Keratinocyte (primary cell): ENCODE data around the gene SREBF1. TPM values are rescaled to one million over a fixed set of nuclear protein-coding genes. Genes with fewer than 3 reads are reported as not detected.

ENCODE experiments used
- DNase-seq: peaks from one replicate; pipeline ENCODE4 v3.0.0-alpha.2; 2011; ENCODE audit warnings: low read depth, missing footprints, low spot score
- FAIRE-seq: peaks from 2 replicates; lab custom pipeline; 2011; peaks lifted over from hg19 to GRCh38; lab: Jason Lieb, UNC
- H2AFZ ChIP-seq: 2 replicates; pipeline ENCODE4 v1.6.0; 2012; ENCODE audit warnings: low read length, control low read depth, inconsistent platforms; ENCODE audit not compliant: control insufficient read depth
- H3K27ac ChIP-seq: 2 replicates; pipeline ENCODE4 v1.5.1; 2011; ENCODE audit warnings: low read length; ENCODE audit not compliant: control insufficient read depth, insufficient read depth
- H3K27me3 ChIP-seq: 3 replicates; pipeline ENCODE4 v1.6.0; 2011; ENCODE audit warnings: low read length; ENCODE audit not compliant: control insufficient read depth, insufficient read depth; ENCODE audit errors: extremely low read depth
- H3K36me3 ChIP-seq, 2 experiments: 2 replicates in 1 of 2; 3 replicates in 1 of 2; pipeline ENCODE4 v1.5.1; 2011; ENCODE audit warnings: low read length in 2 of 2, mild to moderate bottlenecking in 1 of 2; ENCODE audit not compliant: control insufficient read depth in 2 of 2, insufficient read depth in 2 of 2; ENCODE audit errors: extremely low read depth in 1 of 2
- H3K4me1 ChIP-seq: 3 replicates; pipeline ENCODE4 v1.5.1; 2011; ENCODE audit warnings: low read length; ENCODE audit not compliant: control insufficient read depth, insufficient read depth; ENCODE audit errors: extremely low read depth
- H3K4me2 ChIP-seq: 3 replicates; pipeline ENCODE4 v1.6.0; 2011; ENCODE audit warnings: low read depth, low read length; ENCODE audit not compliant: control insufficient read depth, insufficient read depth; ENCODE audit errors: extremely low read depth
- H3K4me3 ChIP-seq, 3 experiments: fragments of 200-600 bp in 1 of 3; sonication (generic) in 1 of 3; 2 replicates in 2 of 3; 3 replicates in 1 of 3; pipeline ENCODE4 v1.5.1; 2011 to 2016; ENCODE audit warnings: low read length in 3 of 3, mild to moderate bottlenecking in 3 of 3, control low read depth in 2 of 3, inconsistent platforms in 1 of 3, low read depth in 1 of 3, mixed read lengths in 1 of 3, mixed run types in 1 of 3, moderate library complexity in 1 of 3; ENCODE audit not compliant: control insufficient read depth in 2 of 3, insufficient read depth in 2 of 3; ENCODE audit errors: extremely low read depth in 1 of 3
- H3K79me2 ChIP-seq: 2 replicates; pipeline ENCODE4 v1.6.0; 2012; ENCODE audit warnings: low read length; ENCODE audit not compliant: control insufficient read depth, insufficient read depth
- H3K9ac ChIP-seq: 3 replicates; pipeline ENCODE4 v1.6.0; 2011; ENCODE audit warnings: low read length; ENCODE audit not compliant: control insufficient read depth, insufficient read depth; ENCODE audit errors: extremely low read depth
- H3K9me1 ChIP-seq: 3 replicates; pipeline ENCODE4 v1.6.0; 2011; ENCODE audit warnings: low read length; ENCODE audit not compliant: control insufficient read depth, insufficient read depth; ENCODE audit errors: extremely low read depth
- H3K9me3 ChIP-seq: 2 replicates; pipeline ENCODE4 v1.5.1; 2012; ENCODE audit warnings: low read depth, low read length; ENCODE audit not compliant: control insufficient read depth
- H4K20me1 ChIP-seq: 3 replicates; pipeline ENCODE4 v1.6.0; 2011; ENCODE audit warnings: low read length; ENCODE audit not compliant: control insufficient read depth, insufficient read depth; ENCODE audit errors: extremely low read depth
- EZH2 ChIP-seq: IDR thresholded peaks from one replicate; pipeline ENCODE4 v1.6.1; 2012; ENCODE audit warnings: inconsistent platforms, mild to moderate bottlenecking, low read length, moderate library complexity
- dilution Hi-C: fragments of 300-500 bp; cut with MboI; formaldehyde crosslinking; loops from one replicate; pipeline ENCODE4 v1.7.0; 2020; ENCODE audit warnings: low sequenced_read_pairs; ENCODE audit not compliant: extremely low pct_ligation_motif_present
- polyA plus RNA-seq, 5 experiments: library from polyadenylated mRNA; depleted of rRNA in 3 of 5; stranded (reverse) in 3 of 5; stranded (forward) in 1 of 5; unstranded in 1 of 5; fragments of >200 nt; gene quantifications; 1 replicate in 1 of 5; 2 replicates in 3 of 5; 3 replicates in 1 of 5; pipeline versions ENCODE4 v1.2.1 to v1.2.3, GENCODE V29; 2011 to 2012; ENCODE audit warnings: missing spikeins in 2 of 5, low read depth in 1 of 5, low replicate concordance in 1 of 5
- TF ChIP-seq, protein P1 (sequence below), 3 experiments: IDR thresholded peaks in 1 of 3; conservative IDR thresholded peaks in 1 of 3; optimal IDR thresholded peaks in 1 of 3; 2 replicates in 2 of 3; 3 replicates in 1 of 3; pipeline versions ENCODE3 to v1.5.1; 2011; ENCODE audit warnings: low read length in 3 of 3, mild to moderate bottlenecking in 3 of 3, moderate library complexity in 2 of 3, control low read depth in 1 of 3, inconsistent platforms in 1 of 3; ENCODE audit not compliant: insufficient read depth in 2 of 3; ENCODE audit errors: extremely low read depth in 1 of 3

Gene SREBF1
- polyA plus RNA-seq, 1 donor (not counting 4 experiments of a cell fraction or from before 2014, with no cell fraction given), result 51.7 TPM

DNA sequence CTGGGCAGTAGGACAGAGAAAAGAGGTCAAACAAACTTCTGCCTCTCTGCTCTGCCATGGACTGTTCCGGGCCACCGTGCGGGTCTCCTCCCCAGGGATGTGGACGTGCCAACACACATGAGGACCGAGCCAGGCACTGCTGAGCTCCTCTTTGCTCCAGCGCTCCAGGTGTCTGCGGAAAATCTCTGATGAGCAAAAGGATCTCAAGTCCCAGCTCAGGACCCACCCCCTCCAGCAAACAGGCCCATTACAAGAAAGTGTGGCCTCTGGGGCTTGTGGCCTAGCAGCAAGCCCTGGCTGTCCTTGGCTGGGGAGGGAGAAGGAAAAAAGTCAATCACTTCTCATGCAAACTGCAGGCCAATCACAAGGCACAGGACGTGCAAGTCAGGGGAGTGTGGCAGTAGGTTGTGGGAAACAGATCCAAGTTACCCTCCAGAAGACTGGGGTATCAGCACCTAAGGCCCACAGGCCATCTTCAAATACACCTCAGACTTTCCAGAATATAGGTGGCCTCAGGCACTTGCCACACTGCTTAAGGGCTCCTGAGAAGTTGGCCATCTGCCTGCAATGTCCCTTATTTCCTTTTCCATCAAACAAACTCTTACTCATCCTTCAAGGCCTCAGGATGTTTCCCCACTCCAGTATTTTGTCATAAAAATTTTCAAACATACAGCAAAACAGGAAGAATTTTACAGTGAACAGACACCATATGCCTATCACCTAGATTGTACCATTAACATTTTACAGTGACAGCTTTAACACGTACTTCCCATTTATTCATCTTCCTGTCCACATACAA lies 36.0 kb upstream of the SREBF1 start:
- Histone ChIP-seq H4K20me1 (no peaks in the 10 kb centered on the region), H3K9me3 (no peaks in the 10 kb centered on the region), H3K79me2 (no peaks in the 10 kb centered on the region), H3K36me3 (peaks cover 28 to 34% of the 10 kb centered on the region in 2 experiments), H3K4me1 (peaks cover 19% of the 10 kb centered on the region), H3K9ac (no peak overlapping the region), H3K27ac (no peak overlapping the region), H3K27me3 (no peaks in the 10 kb centered on the region), H3K9me1 (no peaks in the 10 kb centered on the region), H2AFZ (no peak overlapping the region), H3K4me3 (no peak overlapping the region), H3K4me2 (no peak overlapping the region)
- FAIRE-seq, result peak; percentile 39
- DNase-seq, result no peak
- dilution Hi-C loops, result no loop called here
- TF ChIP-seq, protein P1, sequence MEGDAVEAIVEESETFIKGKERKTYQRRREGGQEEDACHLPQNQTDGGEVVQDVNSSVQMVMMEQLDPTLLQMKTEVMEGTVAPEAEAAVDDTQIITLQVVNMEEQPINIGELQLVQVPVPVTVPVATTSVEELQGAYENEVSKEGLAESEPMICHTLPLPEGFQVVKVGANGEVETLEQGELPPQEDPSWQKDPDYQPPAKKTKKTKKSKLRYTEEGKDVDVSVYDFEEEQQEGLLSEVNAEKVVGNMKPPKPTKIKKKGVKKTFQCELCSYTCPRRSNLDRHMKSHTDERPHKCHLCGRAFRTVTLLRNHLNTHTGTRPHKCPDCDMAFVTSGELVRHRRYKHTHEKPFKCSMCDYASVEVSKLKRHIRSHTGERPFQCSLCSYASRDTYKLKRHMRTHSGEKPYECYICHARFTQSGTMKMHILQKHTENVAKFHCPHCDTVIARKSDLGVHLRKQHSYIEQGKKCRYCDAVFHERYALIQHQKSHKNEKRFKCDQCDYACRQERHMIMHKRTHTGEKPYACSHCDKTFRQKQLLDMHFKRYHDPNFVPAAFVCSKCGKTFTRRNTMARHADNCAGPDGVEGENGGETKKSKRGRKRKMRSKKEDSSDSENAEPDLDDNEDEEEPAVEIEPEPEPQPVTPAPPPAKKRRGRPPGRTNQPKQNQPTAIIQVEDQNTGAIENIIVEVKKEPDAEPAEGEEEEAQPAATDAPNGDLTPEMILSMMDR (optimal IDR thresholded peaks at IDR 0.05 in 1 of 3, IDR thresholded peaks at IDR 0.05 in 1 of 3, conservative IDR thresholded peaks at IDR 0.05 in 1 of 3; ENCODE audit: extremely low read depth in 1 of 3, insufficient read depth in 2 of 3, low read length in 3 of 3), result no peak
- no peak for TF ChIP-seq EZH2

DNA sequence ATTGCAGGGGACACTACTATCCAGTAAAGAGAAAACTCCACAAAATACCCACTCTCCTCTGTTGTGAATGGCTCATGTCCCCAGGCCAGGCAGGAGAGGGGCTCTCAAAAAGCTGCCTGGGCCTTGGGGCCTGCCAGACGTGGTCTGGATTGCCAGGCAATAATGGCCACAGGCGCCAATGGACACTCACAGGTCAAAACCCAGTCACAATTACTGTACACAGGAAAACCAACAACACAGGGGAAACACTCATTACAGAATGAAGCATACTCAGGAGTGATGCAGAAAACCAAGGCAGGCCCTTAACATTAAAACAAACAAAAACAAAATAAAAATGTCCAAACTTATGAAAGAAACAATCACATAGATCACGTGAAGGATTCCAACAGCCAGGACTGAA lies 35.1 kb upstream of the SREBF1 start:
- dilution Hi-C loops, result no loop called here
- peaks cover 27 to 32% of the 10 kb centered on the region in 2 experiments for H3K36me3 ChIP-seq
- FAIRE-seq, result no peak

More for the DNA sequence above, 35.1 kb upstream of the SREBF1 start:
- Histone ChIP-seq H3K4me2 (no peak overlapping the region), H4K20me1 (no peaks in the 10 kb centered on the region), H3K79me2 (no peaks in the 10 kb centered on the region), H3K9me1 (no peaks in the 10 kb centered on the region), H3K9me3 (no peaks in the 10 kb centered on the region), H3K9ac (no peak overlapping the region), H2AFZ (no peak overlapping the region), H3K27ac (no peak overlapping the region), H3K27me3 (no peaks in the 10 kb centered on the region), H3K4me1 (peaks cover 12% of the 10 kb centered on the region), H3K4me3 (no peak overlapping the region)
- DNase-seq, result no peak
- TF ChIP-seq, protein P1 (optimal IDR thresholded peaks at IDR 0.05 in 1 of 3, IDR thresholded peaks at IDR 0.05 in 1 of 3, conservative IDR thresholded peaks at IDR 0.05 in 1 of 3; ENCODE audit: extremely low read depth in 1 of 3, insufficient read depth in 2 of 3, low read length in 3 of 3), result no peak
- no peak for TF ChIP-seq EZH2
